ENCODE data around the gene FARS2. TPM values are rescaled to one million over a fixed set of nuclear protein-coding genes. Genes with fewer than 3 reads are reported as not detected.

FARS2 gene
- total RNA-seq, 1 donor from 2014 or later, result 19.9 TPM

- no peak overlapping the region for H3K27ac Mint-ChIP-seq
- TF ChIP-seq CTCF (IDR thresholded peaks at IDR 0.05; ENCODE audit: unreplicated experiment), result no peak
- peaks cover 6% of the 10 kb centered on the region for H3K36me3 Mint-ChIP-seq
- H3K9me3 Mint-ChIP-seq, result no peaks in the 10 kb centered on the region
- no peak overlapping the region for H3K4me3 Mint-ChIP-seq
- DNase-seq (ENCODE audit: low spot score in 2 of 2, unreplicated experiment in 2 of 2), result no peak
- no peaks in the 10 kb centered on the region for H3K4me1 Mint-ChIP-seq
- H3K27me3 Mint-ChIP-seq (ENCODE audit: low read depth), result no peaks in the 10 kb centered on the region
These were observed 112.1 kb downstream of the FARS2 start for GRCh38 chr6:5373430-5373829.

- DNase-seq (ENCODE audit: low spot score in 2 of 2, unreplicated experiment in 2 of 2), result no peak
- no peaks in the 10 kb centered on the region for H3K27me3 Mint-ChIP-seq (ENCODE audit: low read depth)
- TF ChIP-seq CTCF (IDR thresholded peaks at IDR 0.05; ENCODE audit: unreplicated experiment), result no peak
- no peaks in the 10 kb centered on the region for H3K36me3 Mint-ChIP-seq
- no peaks in the 10 kb centered on the region for H3K9me3 Mint-ChIP-seq
- no peaks in the 10 kb centered on the region for H3K4me1 Mint-ChIP-seq
- no peak overlapping the region for H3K4me3 Mint-ChIP-seq
- H3K27ac Mint-ChIP-seq, result no peak overlapping the region
These were observed 117.0 kb downstream of the FARS2 start for GRCh38 chr6:5378331-5378730.

- H3K9me3 Mint-ChIP-seq, result no peaks in the 10 kb centered on the region
- no peak for DNase-seq (ENCODE audit: low spot score in 2 of 2, unreplicated experiment in 2 of 2)
- H3K4me3 Mint-ChIP-seq, result no peak overlapping the region
- no peaks in the 10 kb centered on the region for H3K27me3 Mint-ChIP-seq (ENCODE audit: low read depth)
- H3K27ac Mint-ChIP-seq, result no peak overlapping the region
- H3K4me1 Mint-ChIP-seq, result no peaks in the 10 kb centered on the region
- peak; percentile 8 for TF ChIP-seq CTCF (IDR thresholded peaks at IDR 0.05; ENCODE audit: unreplicated experiment)
- no peaks in the 10 kb centered on the region for H3K36me3 Mint-ChIP-seq
These were observed 118.4 kb downstream of the FARS2 start for GRCh38 chr6:5379647-5380242.

- Mint-ChIP-seq H3K27ac (no peak overlapping the region), H3K9me3 (no peaks in the 10 kb centered on the region), H3K4me1 (no peaks in the 10 kb centered on the region), H3K36me3 (no peaks in the 10 kb centered on the region), H3K27me3 (ENCODE audit: low read depth) (no peaks in the 10 kb centered on the region), H3K4me3 (no peak overlapping the region)
- no peak for DNase-seq (ENCODE audit: low spot score in 2 of 2, unreplicated experiment in 2 of 2)
- no peak for TF ChIP-seq CTCF (IDR thresholded peaks at IDR 0.05; ENCODE audit: unreplicated experiment)
These were observed 122.5 kb downstream of the FARS2 start for GRCh38 chr6:5383856-5384255.

GRCh38 chr6:5384276-5384675 lies 123.0 kb downstream of the FARS2 start:
- H3K27ac Mint-ChIP-seq, result no peak overlapping the region
- H3K9me3 Mint-ChIP-seq, result no peaks in the 10 kb centered on the region
- H3K36me3 Mint-ChIP-seq, result no peaks in the 10 kb centered on the region
- no peak for TF ChIP-seq CTCF (IDR thresholded peaks at IDR 0.05; ENCODE audit: unreplicated experiment)
- no peaks in the 10 kb centered on the region for H3K27me3 Mint-ChIP-seq (ENCODE audit: low read depth)
- H3K4me3 Mint-ChIP-seq, result no peak overlapping the region
- DNase-seq (ENCODE audit: low spot score in 2 of 2, unreplicated experiment in 2 of 2), result no peak
- no peaks in the 10 kb centered on the region for H3K4me1 Mint-ChIP-seq

- no peak for TF ChIP-seq CTCF (IDR thresholded peaks at IDR 0.05; ENCODE audit: unreplicated experiment)
- no peaks in the 10 kb centered on the region for H3K36me3 Mint-ChIP-seq
These were observed 127.0 kb downstream of the FARS2 start for GRCh38 chr6:5388326-5388725.

More at GRCh38 chr6:5388326-5388725, 127.0 kb downstream of the FARS2 start:
- DNase-seq (ENCODE audit: low spot score in 2 of 2, unreplicated experiment in 2 of 2), result no peak
- Mint-ChIP-seq H3K4me3 (no peak overlapping the region), H3K27me3 (ENCODE audit: low read depth) (no peaks in the 10 kb centered on the region), H3K27ac (no peak overlapping the region), H3K9me3 (no peaks in the 10 kb centered on the region), H3K4me1 (no peaks in the 10 kb centered on the region)

Data from mesothelial cell of epicardium (in vitro differentiated cells).